ENCODE measurements around the gene BCKDHB. TPM values are rescaled to one million over a fixed set of nuclear protein-coding genes. Genes with fewer than 3 reads are reported as not detected.

Gene BCKDHB
- total RNA-seq, 4 donors from 2014 or later = 10.9 to 32.9 (median 29.7) TPM

GRCh38 chr6:80339421-80339820 is 232.9 kb downstream of the BCKDHB start:
- no peak for DNase-seq
- TF ChIP-seq POLR2A (IDR thresholded peaks at IDR 0.05) (no peak), CTCF (IDR thresholded peaks at IDR 0.05) (no peak), POLR2AphosphoS5 (IDR thresholded peaks at IDR 0.05) (no peak), EP300 (IDR thresholded peaks at IDR 0.05; ENCODE audit: low read depth) (no peak)
- no peaks in the 10 kb centered on the region for H3K9me3 ChIP-seq
- no peaks in the 10 kb centered on the region for H3K27me3 ChIP-seq
- H3K27ac ChIP-seq = no peak overlapping the region
- H3K36me3 ChIP-seq = no peaks in the 10 kb centered on the region
- intact Hi-C loops (cut with DNase I; ENCODE audit: low total_unique reads) = no loop called here
- in situ Hi-C loops (cut with MboI; ENCODE audit: low pct_ligation_motif_present in 1 of 4, low pct_unique_long_range_greater_than_20kb in 1 of 4, low sequenced_read_pairs in 3 of 4) = no loop called here
- H3K4me1 ChIP-seq = peaks cover 0 to 19% (median 4%) of the 10 kb centered on the region in 4 donors
- no peak overlapping the region for H3K4me3 ChIP-seq

- no peak overlapping the region for H3K4me3 ChIP-seq
- TF ChIP-seq POLR2A (IDR thresholded peaks at IDR 0.05) = no peak
- TF ChIP-seq EP300 (IDR thresholded peaks at IDR 0.05; ENCODE audit: low read depth) = no peak
- TF ChIP-seq CTCF (IDR thresholded peaks at IDR 0.05) = no peak
- no peak for TF ChIP-seq POLR2AphosphoS5 (IDR thresholded peaks at IDR 0.05)
- H3K9me3 ChIP-seq = no peaks in the 10 kb centered on the region
- DNase-seq = no peak
- intact Hi-C loops (cut with DNase I; ENCODE audit: low total_unique reads) = no loop called here
- peaks cover 0 to 19% (median 4%) of the 10 kb centered on the region in 4 donors for H3K4me1 ChIP-seq
- H3K36me3 ChIP-seq = no peaks in the 10 kb centered on the region
- 79 to 84% methylated on average over 3 to 4 of the region's 4 CpGs for WGBS, 2 donors (ENCODE audit: low coverage in 1 of 2)
- in situ Hi-C loops (cut with MboI; ENCODE audit: low pct_ligation_motif_present in 1 of 4, low pct_unique_long_range_greater_than_20kb in 1 of 4, low sequenced_read_pairs in 3 of 4) = no loop called here
- no peaks in the 10 kb centered on the region for H3K27me3 ChIP-seq
- no peak overlapping the region for H3K27ac ChIP-seq
Measured at GRCh38 chr6:80340280-80340679, 233.8 kb downstream of the BCKDHB start.

- no peak for DNase-seq
- Histone ChIP-seq H3K4me1 (peaks cover 0 to 16% (median 4%) of the 10 kb centered on the region in 4 donors), H3K9me3 (no peaks in the 10 kb centered on the region), H3K27ac (no peak overlapping the region), H3K4me3 (no peak overlapping the region), H3K27me3 (no peaks in the 10 kb centered on the region), H3K36me3 (no peaks in the 10 kb centered on the region)
- in situ Hi-C loops (cut with MboI; ENCODE audit: low pct_ligation_motif_present in 1 of 4, low pct_unique_long_range_greater_than_20kb in 1 of 4, low sequenced_read_pairs in 3 of 4) (no loop called here), intact Hi-C loops (cut with DNase I; ENCODE audit: low total_unique reads) (no loop called here)
- 66 to 71% methylated on average over 4 to 5 of the region's 5 CpGs for WGBS, 2 donors (ENCODE audit: low coverage in 1 of 2)
- TF ChIP-seq CTCF (IDR thresholded peaks at IDR 0.05) (no peak), POLR2AphosphoS5 (IDR thresholded peaks at IDR 0.05) (no peak), EP300 (IDR thresholded peaks at IDR 0.05; ENCODE audit: low read depth) (no peak), POLR2A (IDR thresholded peaks at IDR 0.05) (no peak)
Measured at GRCh38 chr6:80340686-80341085, 234.2 kb downstream of the BCKDHB start.

- intact Hi-C loops (cut with DNase I; ENCODE audit: low total_unique reads) (no loop called here), in situ Hi-C loops (cut with MboI; ENCODE audit: low pct_ligation_motif_present in 1 of 4, low pct_unique_long_range_greater_than_20kb in 1 of 4, low sequenced_read_pairs in 3 of 4) (no loop called here)
- WGBS, 2 donors (ENCODE audit: low coverage in 1 of 2) = 34 to 46% methylated on average over 4 of the region's 4 CpGs
- H3K9me3 ChIP-seq = no peaks in the 10 kb centered on the region
- H3K27ac ChIP-seq = no peak overlapping the region
- no peak for TF ChIP-seq CTCF (IDR thresholded peaks at IDR 0.05)
- TF ChIP-seq POLR2A (IDR thresholded peaks at IDR 0.05) = no peak
- TF ChIP-seq POLR2AphosphoS5 (IDR thresholded peaks at IDR 0.05) = no peak
- peaks cover 0 to 15% (median 4%) of the 10 kb centered on the region in 4 donors for H3K4me1 ChIP-seq
- H3K4me3 ChIP-seq = no peak overlapping the region
- H3K27me3 ChIP-seq = no peaks in the 10 kb centered on the region
- DNase-seq = no peak
- H3K36me3 ChIP-seq = no peaks in the 10 kb centered on the region
Measured at GRCh38 chr6:80341330-80341729, 234.9 kb downstream of the BCKDHB start.
